WTC11 (cell line): ENCODE data around the gene FBXO15. TPM values are rescaled to one million over a fixed set of nuclear protein-coding genes. Genes with fewer than 3 reads are reported as not detected.
A peak's percentile ranks its signal among the peaks of the same experiment; 100 is the strongest.

Experiments used
- ATAC-seq: fragments of 200-7000 bp; cut with Tn5 transposase; 2 replicates; pipeline ENCODE4 v1.10.0; 2021; ENCODE audit warnings: mild to moderate bottlenecking, moderate library complexity
- CTCF ChIA-PET: fragments of 300-600 bp; sonication (Branson Sonifier 250); formaldehyde crosslinking; loops from one replicate; lab custom pipeline; 2021; ENCODE audit warnings: antibody characterized with exemption; lab: Charles Lee
- POLR2A ChIA-PET: fragments of 350-600 bp; sonication (Branson Sonifier 250); formaldehyde crosslinking; loops from one replicate; lab custom pipeline; 2021; ENCODE audit warnings: antibody characterized with exemption; lab: Charles Lee
- DNase-seq: peaks from one replicate; pipeline ENCODE4 v3.0.0; 2021; ENCODE audit warnings: low spot score
- H3K27ac Mint-ChIP-seq: 2 replicates; pipeline ENCODE4 v1.8.0; 2021; ENCODE audit warnings: mixed read lengths
- H3K27me3 Mint-ChIP-seq: 2 replicates; pipeline ENCODE4 v1.8.0; 2021; ENCODE audit warnings: low read depth, mild to moderate bottlenecking, moderate library complexity, mixed read lengths
- H3K36me3 Mint-ChIP-seq: 2 replicates; pipeline ENCODE4 v1.8.0; 2021; ENCODE audit warnings: mixed read lengths
- H3K4me1 Mint-ChIP-seq: 2 replicates; pipeline ENCODE4 v1.8.0; 2022; ENCODE audit warnings: mixed read lengths
- H3K4me3 Mint-ChIP-seq: 2 replicates; pipeline ENCODE4 v1.8.0; 2021; ENCODE audit warnings: mild to moderate bottlenecking, moderate library complexity, mixed read lengths
- H3K9me3 Mint-ChIP-seq: 2 replicates; pipeline ENCODE4 v1.8.0; 2021; ENCODE audit warnings: mixed read lengths
- AR ChIP-seq: fragments of 250-450 bp; sonication (Bioruptor Pico); IDR thresholded peaks from 2 replicates; pipeline ENCODE4 v1.9.0; 2021; ENCODE audit warnings: mild to moderate bottlenecking
- ARID4B ChIP-seq: sonication (generic); formaldehyde crosslinking; IDR thresholded peaks from 2 replicates; pipeline ENCODE4 v1.8.0; 2023; ENCODE audit warnings: missing genetic modification reagents, mild to moderate bottlenecking, borderline replicate concordance
- CDX4 ChIP-seq: fragments of 250-450 bp; sonication (Bioruptor Pico); IDR thresholded peaks from 2 replicates; pipeline ENCODE4 v1.9.0; 2021; ENCODE audit warnings: moderate library complexity, mild to moderate bottlenecking, inconsistent platforms, borderline replicate concordance
- CTCF ChIP-seq: fragments of 200-600 bp; IDR thresholded peaks from 2 replicates; pipeline ENCODE4 v1.8.0; 2022; ENCODE audit warnings: antibody characterized with exemption
- E2F1 ChIP-seq: sonication (generic); formaldehyde crosslinking; IDR thresholded peaks from 2 replicates; pipeline ENCODE4 v1.8.0; 2022; ENCODE audit warnings: mild to moderate bottlenecking, missing genetic modification reagents
- FOXK1 ChIP-seq: sonication (generic); formaldehyde crosslinking; IDR thresholded peaks from 2 replicates; pipeline ENCODE4 v1.8.0; 2022; ENCODE audit warnings: mild to moderate bottlenecking, moderate library complexity, missing genetic modification reagents
- GABPB1 ChIP-seq: sonication (generic); formaldehyde crosslinking; IDR thresholded peaks from 2 replicates; pipeline ENCODE4 v1.8.1; 2023; ENCODE audit warnings: mild to moderate bottlenecking, missing genetic modification reagents
- JUN ChIP-seq: sonication (generic); formaldehyde crosslinking; IDR thresholded peaks from 2 replicates; pipeline ENCODE4 v1.8.0; 2023; ENCODE audit warnings: mild to moderate bottlenecking, missing genetic modification reagents
- KAT7 ChIP-seq: sonication (generic); formaldehyde crosslinking; IDR thresholded peaks from 2 replicates; pipeline ENCODE4 v1.8.1; 2023; ENCODE audit warnings: missing genetic modification reagents, mild to moderate bottlenecking, borderline replicate concordance
- MAX ChIP-seq: sonication (generic); formaldehyde crosslinking; IDR thresholded peaks from 2 replicates; pipeline ENCODE4 v1.8.0; 2022; ENCODE audit warnings: mild to moderate bottlenecking, missing genetic modification reagents
- NFYB ChIP-seq: sonication (generic); formaldehyde crosslinking; conservative IDR thresholded peaks from 2 replicates; pipeline ENCODE4 v1.8.0; 2022; ENCODE audit warnings: low read depth, missing genetic modification reagents
- NR1H2 ChIP-seq: sonication (generic); formaldehyde crosslinking; IDR thresholded peaks from 2 replicates; pipeline ENCODE4 v1.9.0; 2021; ENCODE audit warnings: mild to moderate bottlenecking, moderate library complexity, missing genetic modification reagents
- PRDM15 ChIP-seq: sonication (generic); formaldehyde crosslinking; IDR thresholded peaks from 2 replicates; pipeline ENCODE4 v1.8.0; 2022; ENCODE audit warnings: missing genetic modification reagents
- ZNF121 ChIP-seq: sonication (generic); formaldehyde crosslinking; IDR thresholded peaks from 2 replicates; pipeline ENCODE4 v1.8.0; 2023; ENCODE audit warnings: missing genetic modification reagents
- ZNF423 ChIP-seq: fragments of 250-450 bp; sonication (Bioruptor Pico); IDR thresholded peaks from 2 replicates; pipeline ENCODE4 v2.1.2; 2022; ENCODE audit warnings: mild to moderate bottlenecking, moderate library complexity
- total RNA-seq: library from RNA; stranded (reverse); gene quantifications from 3 replicates; pipeline ENCODE4 v1.2.3, GENCODE V29; 2021

Gene FBXO15
- total RNA-seq, 1 experiment from 2014 or later, result 0.96 TPM

GRCh38 chr18:74147779-74148542 is at the start of gene FBXO15, which contains the start of gene TIMM21 (continued):
- TF ChIP-seq MAX (CRISPR knock-in tag), result peak; percentile 59
- peak; percentile 20; the same call in 1 of the 2 replicates for TF ChIP-seq ZNF423
- no peak for TF ChIP-seq NFYB (CRISPR knock-in tag)
- peak; percentile 79 for TF ChIP-seq FOXK1
- TF ChIP-seq, all 79 proteins: peak for 14

- peak overlapping the region; percentile 88 for H3K27ac Mint-ChIP-seq
- no peaks in the 10 kb centered on the region for H3K9me3 Mint-ChIP-seq
- H3K4me3 Mint-ChIP-seq, result peak overlapping the region; percentile 54
- no peak for DNase-seq
- H3K36me3 Mint-ChIP-seq, result no peaks in the 10 kb centered on the region
- TF ChIP-seq ARID4B (CRISPR knock-in tag) (no peak), KAT7 (CRISPR knock-in tag) (no peak), CDX4 (no peak), JUN (CRISPR knock-in tag) (no peak), FOXK1 (no peak), NR1H2 (no peak), E2F1 (no peak), CTCF (peak; percentile 80)
- TF ChIP-seq, all 79 proteins: peak for 1
- Mint-ChIP-seq H3K27me3 (no peaks in the 10 kb centered on the region), H3K4me1 (peaks cover 19% of the 10 kb centered on the region)
- ATAC-seq, result peak; percentile 80
- CTCF ChIA-PET, result interaction anchor here (1.2 to 3.5 kb wide), 8 partner anchors 114 to 355 kb away, joined by 3 to 46 read pairs (median 10); partner anchors contain the start of gene CNDP2
- POLR2A ChIA-PET, result interaction anchor here (1.6 kb wide), 1 partner anchor 300 kb away, joined by 4 read pairs; the partner anchor contains the start of gene CNDP2
Measured at GRCh38 chr18:74196220-74197119, 48.8 kb upstream of the FBXO15 start.

GRCh38 chr18:74194691-74195090 is 47.1 kb upstream of the FBXO15 start:
- no peak overlapping the region for H3K4me3 Mint-ChIP-seq
- CTCF ChIA-PET, result interaction anchor here (0.6 to 3.6 kb wide), 4 partner anchors 116 to 155 kb away, joined by 3 to 14 read pairs (median 6); no protein-coding TSS in a partner anchor
- no peak for ATAC-seq
- no peaks in the 10 kb centered on the region for H3K36me3 Mint-ChIP-seq
- H3K27ac Mint-ChIP-seq, result no peak overlapping the region
- POLR2A ChIA-PET, result interaction anchor here (0.6 kb wide), 3 partner anchors 108 to 207 kb away, joined by 3 to 4 read pairs (median 4); no protein-coding TSS in a partner anchor
- H3K9me3 Mint-ChIP-seq, result no peaks in the 10 kb centered on the region
- no peaks in the 10 kb centered on the region for H3K27me3 Mint-ChIP-seq
- H3K4me1 Mint-ChIP-seq, result peaks cover 19% of the 10 kb centered on the region
- no peak for DNase-seq
- TF ChIP-seq AR (no peak), PRDM15 (no peak), GABPB1 (CRISPR knock-in tag) (no peak), ZNF121 (CRISPR knock-in tag) (no peak)
